NOMO-1 treated with DMSO at 0.1 percent for 48 hours (cell line): Measurements from ENCODE around the gene TMEM204.

Experiments used
- DNase-seq: peaks from one replicate; lab custom pipeline; 2025; ENCODE audit not compliant: unreplicated experiment; lab: John Stamatoyannopoulos, UW

TMEM204 gene

GRCh38 chr16:1520461-1520860, 13.0 kb upstream of the TMEM204 start:
- no peak for DNase-seq

GRCh38 chr16:1523581-1524245, 9.8 kb upstream of the TMEM204 start:
- no peak for DNase-seq

DNA sequence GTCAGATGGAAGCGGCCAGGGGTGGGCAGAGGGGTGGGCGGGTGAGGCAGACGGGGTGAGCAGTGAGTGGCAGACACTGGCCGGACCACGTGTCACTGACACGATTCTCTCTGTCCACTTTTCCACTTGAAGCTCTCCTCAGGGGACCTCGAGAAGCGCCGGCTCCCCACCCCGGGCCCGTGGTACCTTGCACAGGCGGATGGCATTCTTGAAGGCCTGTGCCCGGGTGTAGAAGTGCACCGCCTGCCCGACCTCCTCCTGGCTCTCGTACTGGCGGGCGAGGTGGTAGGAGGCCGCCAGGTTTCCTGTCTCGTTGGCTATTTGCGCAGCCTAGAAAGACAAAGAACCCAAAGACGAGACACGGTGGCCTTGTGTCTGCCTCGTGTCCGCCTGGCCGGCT, 9.1 kb upstream of the TMEM204 start:
- no peak for DNase-seq

- no peak for DNase-seq
Observed at GRCh38 chr16:1525871-1526607, 7.4 kb upstream of the TMEM204 start.

DNA sequence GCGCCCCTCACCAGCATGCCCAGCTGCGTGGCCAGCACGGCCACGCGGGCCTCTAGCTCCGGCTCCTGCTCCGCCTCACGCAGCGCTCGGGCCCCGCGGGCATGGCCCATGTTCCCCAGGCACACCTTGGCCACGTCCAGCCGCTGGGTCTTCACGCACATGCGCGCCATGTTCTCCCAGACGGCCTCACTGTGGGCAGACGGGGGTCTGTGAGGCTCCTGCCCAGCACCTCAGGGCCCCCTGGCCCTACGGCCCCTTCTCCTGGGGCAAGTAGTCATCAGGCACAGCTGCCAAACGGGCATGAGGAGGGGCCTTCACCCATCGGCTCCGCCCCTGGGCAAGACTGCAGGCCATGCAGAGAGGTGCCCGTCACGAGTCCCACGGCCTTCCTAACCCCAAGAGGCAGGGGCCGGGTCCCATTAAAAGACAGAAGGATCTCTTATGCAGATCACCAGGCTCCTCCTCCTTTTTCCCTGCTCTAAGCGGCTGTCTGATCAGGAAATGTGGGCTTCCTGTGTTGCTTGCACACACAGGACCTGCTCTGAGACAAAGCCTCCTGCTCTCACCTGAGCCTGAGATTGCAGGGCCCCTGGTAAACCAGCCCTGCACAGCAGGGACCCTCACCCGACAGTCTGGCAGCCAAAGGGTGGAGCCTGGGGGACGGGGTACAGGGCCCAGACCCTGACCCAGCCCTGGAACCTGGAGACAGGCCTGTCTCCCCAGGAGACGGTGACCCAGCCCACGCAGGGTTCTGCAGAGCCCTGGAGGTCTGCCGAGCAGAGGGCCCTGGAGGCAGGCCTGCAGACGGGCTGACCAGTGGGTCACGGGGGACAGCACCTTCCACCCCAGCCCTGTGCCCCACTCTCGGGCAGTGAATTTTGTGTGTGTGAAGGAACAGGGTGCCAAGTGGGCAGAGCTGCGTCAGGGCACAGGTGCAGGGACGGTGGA, 6.6 kb upstream of the TMEM204 start:
- no peak for DNase-seq

- no peak for DNase-seq
Observed at GRCh38 chr16:1527836-1528811, 5.3 kb upstream of the TMEM204 start.

DNA sequence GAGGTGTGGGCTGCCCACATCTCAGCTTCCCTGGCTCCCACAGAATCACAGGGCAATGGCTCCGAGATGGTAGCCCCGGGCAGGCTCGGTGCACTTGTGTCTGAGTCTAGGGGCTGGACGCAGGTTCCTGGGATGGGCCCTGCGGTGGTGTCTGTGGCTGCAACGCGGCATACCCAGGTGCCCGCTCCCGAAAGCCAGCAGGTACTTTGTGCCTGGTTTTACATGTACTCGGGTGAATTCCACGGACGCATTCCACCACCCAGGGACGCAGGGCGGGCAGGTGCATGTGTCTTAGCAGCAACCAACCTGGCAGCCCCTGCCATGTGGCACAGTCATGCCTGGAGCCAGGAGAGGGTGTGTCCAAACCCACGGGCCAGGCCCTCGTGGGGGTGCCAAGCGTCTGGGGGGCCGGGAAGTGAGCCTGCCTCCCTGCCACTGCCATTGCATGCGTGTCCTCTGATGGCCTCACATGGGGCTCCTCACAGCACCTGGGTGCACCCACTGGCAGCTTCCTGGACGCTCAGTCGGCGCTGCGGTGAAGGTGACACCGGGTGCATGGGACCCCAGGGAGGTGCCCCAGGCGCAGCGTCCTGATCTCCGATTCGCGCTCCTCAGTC, 4.4 kb upstream of the TMEM204 start:
- DNase-seq, result no peak

GRCh38 chr16:1530349-1530882, 3.0 kb upstream of the TMEM204 start:
- no peak for DNase-seq

GRCh38 chr16:1530883-1531637, 2.4 kb upstream of the TMEM204 start:
- DNase-seq, result no peak

DNA sequence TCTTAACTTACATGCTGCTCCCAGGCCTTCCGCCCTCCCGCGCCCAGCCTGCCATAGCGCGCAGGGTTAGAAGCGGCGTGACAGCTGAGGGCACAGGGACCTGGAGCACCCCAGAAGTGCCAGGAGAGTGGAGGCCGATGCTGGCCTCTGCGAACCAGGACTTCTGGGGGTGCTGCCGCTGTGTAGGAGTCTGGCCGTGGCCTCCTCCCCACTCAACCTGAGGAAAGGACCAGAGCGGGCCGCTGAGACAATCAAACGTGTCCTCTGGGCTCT, 1.9 kb upstream of the TMEM204 start:
- DNase-seq, result no peak

- no peak for DNase-seq
Observed at GRCh38 chr16:1532081-1532760, 1.2 kb upstream of the TMEM204 start.

DNA sequence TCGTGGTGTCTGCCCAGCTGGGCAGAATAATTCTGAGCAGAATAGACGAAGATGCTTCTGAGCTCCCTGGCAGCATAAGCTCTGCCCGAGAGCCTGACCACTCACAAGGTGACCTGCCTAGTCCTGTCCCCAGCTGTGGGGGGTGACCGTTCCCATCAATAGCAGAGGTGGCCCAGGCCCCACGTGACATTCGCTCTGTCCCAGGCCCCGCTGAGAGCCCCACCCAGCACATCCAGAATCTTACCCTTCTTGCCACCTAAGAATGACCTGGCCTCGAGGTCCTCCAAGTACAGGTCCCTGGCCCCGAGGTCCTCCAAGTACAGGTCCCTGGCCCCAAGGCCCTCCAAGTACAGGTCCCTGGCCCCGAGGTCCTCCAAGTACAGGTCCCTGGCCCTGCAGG, 695 bp upstream of the TMEM204 start:
- DNase-seq, result no peak

- DNase-seq, result no peak
Observed at GRCh38 chr16:1534021-1535020, 855 bp downstream of the TMEM204 start.

DNA sequence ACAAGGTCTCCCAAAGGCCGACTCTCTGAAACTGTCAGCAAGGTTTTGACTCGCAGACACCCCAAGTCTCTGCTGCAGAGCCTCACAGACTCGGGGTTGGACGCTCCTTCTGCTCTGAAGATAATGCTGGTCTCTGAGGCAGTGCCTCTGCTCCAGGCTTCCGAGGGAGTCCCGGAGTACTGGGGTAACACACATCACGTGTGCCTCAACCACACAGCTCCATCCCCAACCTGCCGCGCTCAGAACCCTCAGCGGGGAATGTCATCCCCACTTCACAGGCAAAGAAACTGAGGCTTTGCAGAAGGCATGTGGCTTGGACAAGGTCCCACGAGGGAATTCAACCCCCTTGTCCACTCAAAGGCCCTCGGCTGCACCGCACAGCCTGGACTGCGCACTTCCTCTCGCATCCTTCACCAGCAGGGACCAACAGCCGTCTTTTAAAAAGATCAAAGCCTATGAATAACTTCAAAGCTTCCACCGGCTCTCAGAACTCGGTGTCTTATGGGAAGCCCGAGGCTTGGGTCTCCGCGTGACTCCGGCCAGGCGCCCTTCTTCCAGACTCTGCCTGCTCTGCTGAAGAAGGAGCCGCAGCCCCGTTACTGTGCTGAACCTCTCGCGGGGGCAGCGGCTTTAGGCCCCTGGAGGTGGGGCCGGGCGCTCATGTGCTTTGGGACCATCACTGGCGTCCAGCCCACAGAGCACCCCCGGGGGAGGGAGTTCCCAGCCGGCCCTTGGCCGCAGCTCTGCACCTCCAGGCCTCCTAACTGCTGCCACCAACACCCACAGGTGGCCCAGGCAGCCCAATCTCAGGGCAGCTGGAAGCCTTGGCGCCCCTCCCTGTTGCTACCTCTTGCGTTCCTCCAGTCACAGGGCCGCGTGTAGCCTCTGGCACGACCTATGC, 2.2 kb downstream of the TMEM204 start:
- DNase-seq, result no peak

DNA sequence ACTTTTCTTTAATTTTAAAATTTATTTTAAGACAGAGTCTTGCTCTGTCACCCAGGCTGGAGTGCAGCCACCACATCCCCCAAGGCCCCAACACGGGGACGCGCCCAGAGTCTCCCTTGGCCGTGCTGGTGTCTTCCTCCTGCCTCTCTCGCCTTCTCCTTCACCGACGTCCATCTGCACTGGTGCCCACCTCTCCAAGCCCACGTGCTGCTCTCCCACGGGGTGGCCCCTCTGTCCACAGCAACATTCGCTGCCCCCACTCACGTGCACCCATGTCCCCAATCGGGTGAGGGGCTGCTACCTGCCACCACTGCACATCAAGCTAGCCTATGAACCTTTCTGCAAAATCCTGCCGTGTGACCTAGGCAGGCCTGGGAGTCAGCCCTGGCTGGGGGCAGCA, 3.1 kb downstream of the TMEM204 start:
- DNase-seq, result no peak

- DNase-seq, result no peak
Observed at GRCh38 chr16:1537138-1537577, 3.7 kb downstream of the TMEM204 start.
